Parathyroid adenoma (tissue), 2 donors: ENCODE measurements around the gene MIR17HG.

Source experiments
- H2AFZ ChIP-seq: fragments of 300-600 bp; sonication (generic); one replicate; pipeline ENCODE4 v1.7.0; 2017; ENCODE audit warnings: antibody characterized with exemption, mild to moderate bottlenecking
- H3K27ac ChIP-seq: fragments of 300-600 bp; sonication (generic); one replicate; pipeline ENCODE4 v1.7.0; 2017
- H3K27me3 ChIP-seq: fragments of 300-600 bp; sonication (generic); one replicate; pipeline ENCODE4 v1.7.0; 2017; ENCODE audit warnings: low read length; ENCODE audit not compliant: control insufficient read depth, insufficient read depth
- H3K36me3 ChIP-seq: fragments of 300-600 bp; sonication (generic); one replicate; pipeline ENCODE4 v1.7.0; 2017; ENCODE audit warnings: low read length; ENCODE audit not compliant: control insufficient read depth, insufficient read depth
- H3K4me1 ChIP-seq: fragments of 300-600 bp; sonication (generic); one replicate; pipeline ENCODE4 v1.7.0; 2017; ENCODE audit warnings: control low read depth
- H3K4me2 ChIP-seq: fragments of 300-600 bp; sonication (generic); one replicate; pipeline ENCODE4 v1.7.0; 2017; ENCODE audit warnings: low read length
- H3K4me3 ChIP-seq: fragments of 300-600 bp; sonication (generic); one replicate; pipeline ENCODE4 v1.7.0; 2017; ENCODE audit warnings: low read depth, low read length
- H3K79me2 ChIP-seq: fragments of 300-600 bp; sonication (generic); one replicate; pipeline ENCODE4 v1.7.0; 2017; ENCODE audit warnings: control low read depth
- H3K9ac ChIP-seq: fragments of 300-600 bp; sonication (generic); one replicate; pipeline ENCODE4 v1.7.0; 2017; ENCODE audit warnings: mild to moderate bottlenecking
- H3K9me3 ChIP-seq: fragments of 300-600 bp; sonication (generic); one replicate; pipeline ENCODE4 v1.7.0; 2017; ENCODE audit warnings: low read length; ENCODE audit not compliant: control insufficient read depth
- TF ChIP-seq, protein P1 (sequence below): fragments of 300-600 bp; sonication (generic); IDR thresholded peaks from one replicate; pipeline ENCODE4 v1.7.0; 2017; ENCODE audit warnings: antibody characterized with exemption, mild to moderate bottlenecking
- donor health status: primary hyperparathyroidism.

Gene MIR17HG

GRCh38 chr13:91372911-91373310, 25.4 kb downstream of the MIR17HG start:
- no peak overlapping the region for H3K27ac ChIP-seq
- TF ChIP-seq, protein P1, sequence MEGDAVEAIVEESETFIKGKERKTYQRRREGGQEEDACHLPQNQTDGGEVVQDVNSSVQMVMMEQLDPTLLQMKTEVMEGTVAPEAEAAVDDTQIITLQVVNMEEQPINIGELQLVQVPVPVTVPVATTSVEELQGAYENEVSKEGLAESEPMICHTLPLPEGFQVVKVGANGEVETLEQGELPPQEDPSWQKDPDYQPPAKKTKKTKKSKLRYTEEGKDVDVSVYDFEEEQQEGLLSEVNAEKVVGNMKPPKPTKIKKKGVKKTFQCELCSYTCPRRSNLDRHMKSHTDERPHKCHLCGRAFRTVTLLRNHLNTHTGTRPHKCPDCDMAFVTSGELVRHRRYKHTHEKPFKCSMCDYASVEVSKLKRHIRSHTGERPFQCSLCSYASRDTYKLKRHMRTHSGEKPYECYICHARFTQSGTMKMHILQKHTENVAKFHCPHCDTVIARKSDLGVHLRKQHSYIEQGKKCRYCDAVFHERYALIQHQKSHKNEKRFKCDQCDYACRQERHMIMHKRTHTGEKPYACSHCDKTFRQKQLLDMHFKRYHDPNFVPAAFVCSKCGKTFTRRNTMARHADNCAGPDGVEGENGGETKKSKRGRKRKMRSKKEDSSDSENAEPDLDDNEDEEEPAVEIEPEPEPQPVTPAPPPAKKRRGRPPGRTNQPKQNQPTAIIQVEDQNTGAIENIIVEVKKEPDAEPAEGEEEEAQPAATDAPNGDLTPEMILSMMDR, result no peak
- H3K4me3 ChIP-seq, result no peak overlapping the region
- H3K4me2 ChIP-seq, result no peak overlapping the region
- no peaks in the 10 kb centered on the region for H3K4me1 ChIP-seq
- H3K9ac ChIP-seq, result no peak overlapping the region
- H3K27me3 ChIP-seq, result no peaks in the 10 kb centered on the region
- H3K9me3 ChIP-seq, result no peaks in the 10 kb centered on the region
- no peak overlapping the region for H2AFZ ChIP-seq
- H3K36me3 ChIP-seq, result no peaks in the 10 kb centered on the region
- H3K79me2 ChIP-seq, result no peaks in the 10 kb centered on the region

DNA sequence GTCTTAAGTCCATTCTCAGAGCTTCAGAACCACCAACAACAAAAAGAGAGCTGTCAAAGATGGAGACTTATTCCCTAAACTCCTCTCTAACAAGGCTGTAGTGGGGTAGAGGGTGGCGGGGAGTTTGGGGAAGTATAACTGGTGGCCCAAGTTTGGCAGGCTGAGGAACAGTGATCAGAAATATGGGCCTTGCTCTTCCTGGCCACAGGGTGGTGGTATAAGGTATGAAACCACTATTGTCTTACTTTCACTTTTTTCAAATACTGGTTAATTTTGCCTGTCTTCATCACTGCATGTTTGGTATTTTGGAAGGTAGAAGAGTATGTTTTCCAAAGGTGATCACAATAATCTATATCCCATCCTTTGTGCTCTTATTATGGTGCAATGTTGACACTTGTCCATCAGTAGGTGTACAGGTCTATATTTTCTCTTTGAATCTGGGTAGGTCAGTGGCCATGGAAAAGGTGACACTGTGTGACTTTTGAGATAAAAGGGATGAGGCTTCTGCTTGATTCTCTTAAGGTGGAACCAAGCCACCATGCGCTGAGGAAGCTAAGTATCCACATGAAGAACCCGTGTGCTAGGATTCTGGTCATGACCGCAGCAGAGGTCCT, 27.7 kb downstream of the MIR17HG start:
- Histone ChIP-seq H3K27ac (no peak overlapping the region), H3K9ac (no peak overlapping the region), H3K4me2 (no peak overlapping the region), H3K4me3 (no peak overlapping the region), H3K4me1 (no peaks in the 10 kb centered on the region), H2AFZ (no peak overlapping the region), H3K79me2 (no peaks in the 10 kb centered on the region), H3K27me3 (no peaks in the 10 kb centered on the region), H3K9me3 (no peaks in the 10 kb centered on the region), H3K36me3 (no peaks in the 10 kb centered on the region)
- TF ChIP-seq, protein P1, result no peak

DNA sequence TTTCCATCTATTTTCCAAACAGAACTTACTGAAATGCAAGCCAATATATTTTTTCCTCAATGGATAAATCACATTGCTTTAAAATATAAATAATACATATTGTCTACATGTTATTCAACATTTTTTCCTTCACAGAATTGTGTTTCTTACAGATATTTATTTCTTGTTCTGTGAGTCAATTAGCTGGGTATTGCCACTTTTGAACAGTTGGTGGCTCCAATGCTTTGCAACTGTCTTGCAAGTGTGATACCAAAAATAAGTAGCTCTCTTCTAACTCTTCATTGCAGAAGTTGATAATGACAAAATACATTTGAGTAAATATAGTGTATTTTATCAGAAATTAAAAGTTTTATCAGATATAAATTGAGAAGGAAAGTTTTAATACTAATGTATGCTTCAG, 33.9 kb downstream of the MIR17HG start:
- Histone ChIP-seq H3K36me3 (no peaks in the 10 kb centered on the region), H3K4me2 (no peak overlapping the region), H3K9me3 (no peaks in the 10 kb centered on the region), H3K9ac (no peak overlapping the region), H3K27me3 (no peaks in the 10 kb centered on the region), H3K4me3 (no peak overlapping the region), H2AFZ (no peak overlapping the region), H3K4me1 (no peaks in the 10 kb centered on the region), H3K27ac (no peak overlapping the region), H3K79me2 (no peaks in the 10 kb centered on the region)
- TF ChIP-seq, protein P1, result no peak

- no peaks in the 10 kb centered on the region for H3K9me3 ChIP-seq
- H3K27me3 ChIP-seq, result no peaks in the 10 kb centered on the region
- H3K79me2 ChIP-seq, result no peaks in the 10 kb centered on the region
- no peaks in the 10 kb centered on the region for H3K4me1 ChIP-seq
- TF ChIP-seq, protein P1, result no peak
- H3K9ac ChIP-seq, result no peak overlapping the region
- no peak overlapping the region for H2AFZ ChIP-seq
- H3K4me3 ChIP-seq, result no peak overlapping the region
- H3K4me2 ChIP-seq, result no peak overlapping the region
- H3K36me3 ChIP-seq, result no peaks in the 10 kb centered on the region
- no peak overlapping the region for H3K27ac ChIP-seq
Measured at GRCh38 chr13:91383836-91384235, 36.3 kb downstream of the MIR17HG start.

- TF ChIP-seq, protein P1, result no peak
- Histone ChIP-seq H3K4me3 (no peak overlapping the region), H3K4me1 (no peaks in the 10 kb centered on the region), H3K79me2 (no peaks in the 10 kb centered on the region), H3K9me3 (no peaks in the 10 kb centered on the region), H2AFZ (no peak overlapping the region), H3K27me3 (no peaks in the 10 kb centered on the region), H3K9ac (no peak overlapping the region), H3K27ac (no peak overlapping the region), H3K36me3 (no peaks in the 10 kb centered on the region), H3K4me2 (no peak overlapping the region)
Measured at GRCh38 chr13:91384896-91385295, 37.4 kb downstream of the MIR17HG start.
